CD4-positive, alpha-beta T cell treated with Interleukin-6 for 4 hours (primary cell): ENCODE data around the gene ACYP2.
A peak's percentile ranks its signal among the peaks of the same experiment; 100 is the strongest.
"Not testable (repeated sequence)": the region's sequence is repeated elsewhere in the genome, so short reads cannot be mapped to it uniquely, and the experiment has no call there.

ENCODE experiments used
- DNase-seq: peaks from one replicate; pipeline ENCODE4 v3.0.0-alpha.2; 2020; ENCODE audit warnings: mixed read lengths

The ACYP2 gene

DNA sequence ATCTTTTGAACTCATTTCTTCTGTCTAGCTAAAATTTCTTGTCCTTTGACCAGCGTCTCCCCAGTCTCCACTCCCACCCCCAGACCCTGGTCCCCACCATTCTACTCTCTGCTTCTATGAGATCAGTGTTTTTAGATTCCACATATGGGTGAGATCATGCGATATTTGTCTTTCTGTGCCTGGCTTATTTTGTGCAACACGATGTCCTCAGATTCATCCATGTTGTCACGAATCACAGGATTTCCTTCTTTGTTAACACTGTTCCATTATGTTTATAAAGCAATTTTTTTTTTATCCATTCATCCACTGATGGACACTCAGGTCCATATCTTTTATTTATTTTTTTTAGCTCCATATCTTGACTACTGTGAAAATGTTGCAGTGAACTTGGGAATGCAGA lies 16.0 kb upstream of the ACYP2 start:
- DNase-seq = no peak

DNA sequence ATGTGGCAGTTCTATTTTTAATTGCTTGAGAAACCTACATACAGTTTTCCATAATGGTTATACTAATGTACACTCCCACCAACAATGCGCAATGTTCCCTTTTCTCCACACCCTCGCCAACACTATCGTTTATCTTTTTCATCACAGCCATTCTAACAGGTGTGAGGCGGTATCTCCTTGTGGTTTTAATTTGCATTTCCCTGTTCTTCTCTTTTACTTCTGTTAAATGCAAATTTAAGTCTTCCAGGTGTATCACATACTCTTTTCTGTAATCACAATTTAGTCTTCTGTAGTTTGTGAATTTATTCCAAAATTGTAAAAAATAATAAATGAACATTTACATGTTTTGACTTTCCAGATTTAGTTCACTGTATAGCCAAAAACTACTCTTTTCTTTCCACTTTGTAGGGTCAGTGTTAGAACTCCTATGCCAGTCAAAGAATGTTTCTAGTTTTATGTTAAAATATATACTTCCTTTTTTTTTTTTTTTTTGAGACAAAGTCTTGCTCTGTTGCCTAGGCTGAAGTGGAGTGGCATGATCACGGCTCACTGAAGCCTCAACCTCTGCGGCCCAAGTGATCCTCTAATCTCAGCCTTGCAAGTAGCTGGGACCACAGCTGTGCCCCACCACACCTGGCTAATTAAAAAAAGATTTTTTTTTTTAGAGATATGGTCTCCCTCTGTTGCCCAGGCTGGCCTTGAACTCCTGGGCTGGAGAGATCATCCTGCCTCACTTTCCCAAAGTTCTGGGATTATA lies 15.4 kb upstream of the ACYP2 start:
- no peak for DNase-seq

DNA sequence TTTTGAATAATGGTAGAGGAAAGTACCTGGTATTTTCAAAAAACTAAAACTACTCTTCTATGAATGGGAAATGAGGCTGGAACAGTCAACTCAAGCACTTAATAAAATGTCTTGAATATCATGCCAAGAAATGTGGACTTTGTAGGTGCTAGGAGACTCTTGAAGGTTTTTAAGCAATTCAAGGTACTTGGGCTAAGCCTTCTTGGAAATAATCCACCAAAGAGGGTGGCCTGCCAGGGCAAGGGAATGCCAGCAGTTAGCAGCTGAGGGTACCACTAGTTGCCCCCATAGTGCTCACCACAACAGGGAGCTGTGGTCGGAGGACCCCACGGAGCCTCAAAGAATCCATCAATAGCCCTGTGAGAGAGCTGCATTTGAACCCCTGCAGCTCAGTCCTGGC lies 14.6 kb upstream of the ACYP2 start:
- no peak for DNase-seq

DNA sequence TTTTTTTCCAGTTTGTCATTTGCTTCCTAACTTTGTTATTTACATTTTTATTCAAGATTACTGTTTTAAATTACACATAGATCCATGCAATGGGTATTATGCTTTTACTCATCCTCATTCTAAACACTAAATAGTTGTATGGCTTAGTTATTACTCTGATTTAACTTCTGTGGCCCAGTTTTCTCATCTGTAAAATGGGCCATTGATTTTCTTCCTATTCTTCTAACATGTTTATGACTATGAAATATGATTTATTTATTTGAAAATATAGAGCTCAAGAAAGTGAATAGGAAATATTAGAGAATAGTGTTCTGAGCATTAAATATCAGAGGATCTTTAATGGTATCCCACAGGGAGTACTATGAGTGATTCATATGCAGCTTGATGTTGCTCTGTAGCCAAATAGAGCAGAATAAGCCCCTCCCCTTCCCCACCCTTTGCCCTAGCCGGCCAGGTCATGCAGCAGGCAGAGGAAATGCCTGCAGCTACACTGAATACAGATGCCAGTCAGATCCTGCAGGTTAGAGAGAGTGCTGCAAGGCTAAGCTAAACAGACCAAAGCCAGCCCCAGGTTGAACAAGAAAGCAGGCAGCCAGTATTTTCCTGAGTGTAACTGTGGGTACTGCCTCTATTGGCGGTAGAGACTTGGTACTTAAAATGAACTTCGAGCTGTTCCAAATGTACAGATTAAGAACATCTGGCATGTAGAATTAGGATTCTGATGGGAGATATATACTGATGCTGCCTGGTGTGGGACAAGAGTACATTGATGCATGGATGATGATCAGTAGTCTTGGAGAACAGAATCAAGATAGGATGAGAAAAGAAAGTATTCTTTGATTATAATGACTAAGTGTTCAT lies 11.7 kb upstream of the ACYP2 start:
- peak; percentile 58 for DNase-seq

- peak; percentile 57 for DNase-seq
Measured at GRCh38 chr2:54106631-54107454, 8.6 kb upstream of the ACYP2 start.

DNA sequence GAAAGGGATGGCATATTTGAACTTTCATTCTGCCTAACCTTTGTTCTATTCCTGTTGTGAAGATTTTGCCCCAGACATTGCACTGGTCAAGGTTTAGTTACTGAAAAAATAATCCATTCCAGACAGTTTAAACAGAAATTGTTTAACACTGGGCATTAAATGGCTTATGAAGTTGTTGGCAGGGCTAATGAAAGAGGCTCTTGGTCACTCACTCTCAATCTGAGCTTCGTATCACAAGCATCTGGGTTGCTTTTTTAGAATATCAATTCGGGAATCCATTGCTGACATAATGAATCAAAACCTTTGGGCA lies 8.0 kb upstream of the ACYP2 start:
- no peak for DNase-seq

GRCh38 chr2:54107903-54108615 lies 7.4 kb upstream of the ACYP2 start:
- DNase-seq = no peak

- DNase-seq = no peak
Measured at GRCh38 chr2:54109848-54110247, 5.6 kb upstream of the ACYP2 start.

GRCh38 chr2:54114479-54114878 lies 936 bp upstream of the ACYP2 start:
- not testable (repeated sequence) for DNase-seq

DNA sequence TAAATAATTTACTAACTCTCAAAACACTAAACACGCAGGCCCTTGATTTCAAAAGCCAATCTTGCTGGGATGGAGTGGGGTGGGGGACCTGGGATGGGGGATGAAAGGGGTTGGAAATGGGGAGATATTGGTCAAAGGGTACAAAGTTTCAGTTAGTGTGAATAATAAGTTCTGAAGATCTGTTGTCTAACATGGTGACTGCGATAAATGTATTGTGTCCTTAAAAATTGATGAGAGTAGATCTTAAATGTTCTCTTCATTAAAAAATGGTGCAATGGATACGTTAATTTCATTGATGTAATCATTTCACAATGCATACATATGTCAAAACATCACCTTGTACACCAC lies 505 bp upstream of the ACYP2 start:
- no peak for DNase-seq

DNA sequence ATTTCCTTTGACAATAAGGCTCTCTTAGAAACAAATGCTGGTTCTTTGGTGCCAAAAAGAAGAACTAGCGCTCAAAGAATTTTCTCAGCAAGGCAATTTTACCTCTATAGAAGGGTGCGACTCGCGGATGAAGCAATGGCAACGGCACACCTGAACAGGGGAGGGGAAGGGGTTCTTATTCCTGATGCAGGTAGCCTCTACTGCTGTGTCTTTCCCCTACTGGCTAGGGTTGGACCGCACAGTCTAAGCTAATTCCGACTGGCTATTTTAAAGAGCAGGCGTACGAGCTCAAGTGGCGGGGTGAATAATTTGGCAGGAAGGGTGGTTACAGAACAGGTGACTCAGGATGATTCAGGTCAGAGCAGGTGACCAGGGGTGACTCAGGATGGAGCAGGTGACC lies 1.2 kb downstream of the ACYP2 start:
- not testable (repeated sequence) for DNase-seq

- no peak for DNase-seq
Measured at GRCh38 chr2:54120950-54121349, 5.5 kb downstream of the ACYP2 start.

DNA sequence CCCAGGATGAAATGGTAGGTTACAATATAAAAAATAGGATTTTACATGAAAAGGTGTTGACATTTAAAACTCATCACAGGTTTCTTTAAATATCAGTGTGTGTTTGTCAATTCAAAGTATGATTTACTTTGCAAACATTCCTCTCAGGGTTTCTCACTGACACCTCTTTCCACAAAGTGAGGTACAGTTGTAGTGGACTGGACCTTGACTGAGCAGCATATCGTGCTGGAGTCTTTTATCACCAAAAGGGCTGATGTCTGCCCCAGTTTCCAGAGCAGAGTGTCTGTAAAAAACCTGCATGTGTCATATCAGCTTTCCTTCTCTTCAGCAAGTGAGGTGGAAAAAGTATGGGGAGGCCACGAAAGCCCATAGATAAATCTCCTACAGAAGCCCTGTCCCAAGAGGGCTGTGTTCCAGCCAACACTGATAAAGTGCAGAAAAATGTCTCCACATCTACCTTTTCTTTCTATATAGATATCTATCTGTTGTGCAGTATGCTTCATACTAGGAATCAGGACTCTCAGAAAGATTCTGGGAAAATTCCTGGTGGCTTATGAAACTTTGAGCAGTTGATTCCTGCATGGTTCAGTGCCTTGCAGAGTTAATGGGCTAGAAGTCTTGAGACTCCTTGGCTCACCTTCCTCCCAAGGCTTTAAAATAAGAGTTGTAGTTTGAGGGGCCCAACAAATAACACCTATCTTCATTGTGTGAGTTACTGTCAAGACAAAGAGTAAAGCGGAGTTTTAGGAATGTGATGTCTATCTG lies 6.9 kb downstream of the ACYP2 start:
- DNase-seq = no peak

GRCh38 chr2:54122939-54123338 lies 7.5 kb downstream of the ACYP2 start:
- DNase-seq = no peak

- DNase-seq = not testable (repeated sequence)
Measured at GRCh38 chr2:54127174-54127573, 11.8 kb downstream of the ACYP2 start.

DNA sequence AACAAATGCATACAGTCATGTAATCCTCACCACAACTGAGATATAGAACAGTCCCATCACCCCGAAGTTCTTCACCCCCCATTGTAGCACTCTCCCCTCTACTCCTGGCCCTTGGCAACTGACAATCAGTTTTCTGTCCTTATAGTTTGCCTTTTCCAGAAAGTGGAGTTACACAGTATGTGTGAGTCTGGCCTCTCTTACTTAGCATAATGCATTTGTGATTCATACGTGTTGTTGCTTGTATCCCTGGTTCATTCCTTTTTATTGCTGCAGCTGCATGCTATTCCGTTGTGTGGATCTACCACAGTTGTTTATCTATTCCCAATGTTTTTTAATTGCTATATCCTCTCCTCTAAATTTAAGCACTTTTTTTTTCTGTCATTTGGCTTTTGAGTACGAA lies 17.6 kb downstream of the ACYP2 start:
- DNase-seq = no peak

- DNase-seq = no peak
Measured at GRCh38 chr2:54139210-54139609, 23.8 kb downstream of the ACYP2 start.

GRCh38 chr2:54143780-54144179 lies 28.4 kb downstream of the ACYP2 start:
- DNase-seq = no peak

DNA sequence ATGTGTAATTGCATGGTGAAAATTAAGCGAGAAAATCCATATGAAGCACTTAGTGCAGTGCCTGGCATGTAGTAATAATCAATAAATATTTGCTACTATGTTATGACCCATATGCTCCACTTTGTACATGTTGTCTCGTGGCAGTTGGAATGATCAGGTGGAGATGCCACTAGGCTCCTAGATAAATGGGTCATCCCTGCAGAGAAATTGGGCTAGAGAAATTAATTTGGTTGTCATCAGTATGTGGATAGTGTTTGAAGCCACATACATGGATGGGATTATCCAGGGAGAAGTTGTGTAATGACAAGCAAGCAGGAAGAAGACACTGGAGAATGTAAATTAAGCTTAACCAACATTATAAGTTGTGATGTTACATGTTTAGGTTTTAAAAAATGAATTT lies 33.0 kb downstream of the ACYP2 start:
- DNase-seq = no peak

- DNase-seq = no peak
Measured at GRCh38 chr2:54149638-54150441, 34.4 kb downstream of the ACYP2 start.

DNA sequence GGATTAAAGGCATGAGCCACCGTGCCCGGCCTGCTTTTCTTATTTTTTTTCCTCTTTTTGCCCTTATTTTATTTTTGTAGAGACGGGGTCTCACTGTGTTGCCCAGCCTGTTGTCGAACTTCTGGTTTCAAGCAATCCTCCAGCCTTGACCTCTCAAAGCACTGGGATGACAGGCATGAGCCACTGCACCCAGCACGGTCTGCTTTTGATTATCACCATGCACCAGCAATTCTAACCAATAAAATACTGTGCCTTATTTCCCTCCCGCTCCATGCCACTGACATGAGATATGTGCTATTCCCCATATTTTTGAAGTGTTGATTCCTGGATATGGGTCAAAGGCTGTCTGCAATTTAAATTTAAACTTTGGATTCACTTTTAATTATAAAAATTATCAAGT lies 42.9 kb downstream of the ACYP2 start:
- no peak for DNase-seq
